HG03025 (cell line): ENCODE measurements around the gene JCAD.
"Not testable (repeated sequence)": the region's sequence is repeated elsewhere in the genome, so short reads cannot be mapped to it uniquely, and the experiment has no call there.

Source experiments
- ATAC-seq: cut with Tn5 transposase; IDR thresholded peaks from one replicate; pipeline ENCODE4 v1.9.1; 2021; ENCODE audit warnings: mild to moderate bottlenecking, moderate library complexity; ENCODE audit not compliant: unreplicated experiment, low FRiP score

JCAD gene

GRCh38 chr10:30027057-30028005 is 32.1 kb downstream of the JCAD start:
- peak; percentile 87 for ATAC-seq

GRCh38 chr10:30026578-30026977 is 32.8 kb downstream of the JCAD start:
- no peak for ATAC-seq

DNA sequence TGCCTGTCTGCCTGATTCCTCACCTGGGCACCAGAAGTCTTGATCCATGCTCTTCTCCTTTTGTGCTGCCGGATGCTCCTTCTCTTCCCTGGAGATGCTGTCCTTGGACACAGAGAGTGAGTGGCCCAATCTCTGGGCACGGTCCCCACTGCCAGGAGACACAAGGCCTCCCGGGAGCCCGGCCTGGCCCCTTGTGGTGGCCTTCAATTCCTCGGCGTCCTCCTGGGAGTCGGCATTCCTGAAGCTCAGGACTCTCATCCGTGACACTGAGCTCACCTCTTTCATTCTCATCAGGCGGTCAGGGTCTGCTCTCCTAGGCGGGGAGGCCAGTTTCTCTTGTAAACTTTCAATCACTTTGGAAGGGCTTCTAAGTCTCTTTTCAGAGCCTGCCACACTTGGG is 33.3 kb downstream of the JCAD start:
- ATAC-seq, result no peak

GRCh38 chr10:30025428-30025827 is 34.0 kb downstream of the JCAD start:
- not testable (repeated sequence) for ATAC-seq

GRCh38 chr10:30022590-30022989 is 36.8 kb downstream of the JCAD start:
- no peak for ATAC-seq

DNA sequence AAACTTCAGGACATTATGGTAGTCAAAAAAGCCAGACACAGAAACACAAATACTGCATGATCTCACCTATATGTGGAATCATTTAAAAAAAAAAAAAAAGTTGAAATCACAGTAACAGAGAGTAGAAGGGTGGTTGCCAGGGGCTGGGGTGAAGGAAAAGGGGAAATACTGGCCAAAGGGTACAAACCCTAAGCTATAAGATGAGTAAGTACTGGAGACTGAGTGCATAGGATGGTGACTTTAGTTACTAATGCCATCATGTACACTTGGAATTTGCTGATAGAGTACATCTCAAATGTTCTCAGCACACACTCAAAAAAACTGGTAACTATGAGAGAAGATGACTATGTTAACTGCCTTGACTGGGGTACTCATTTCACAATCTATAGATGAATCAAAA is 39.9 kb downstream of the JCAD start:
- ATAC-seq, result no peak

- no peak for ATAC-seq
These were observed 40.9 kb downstream of the JCAD start for GRCh38 chr10:30018496-30018895.

DNA sequence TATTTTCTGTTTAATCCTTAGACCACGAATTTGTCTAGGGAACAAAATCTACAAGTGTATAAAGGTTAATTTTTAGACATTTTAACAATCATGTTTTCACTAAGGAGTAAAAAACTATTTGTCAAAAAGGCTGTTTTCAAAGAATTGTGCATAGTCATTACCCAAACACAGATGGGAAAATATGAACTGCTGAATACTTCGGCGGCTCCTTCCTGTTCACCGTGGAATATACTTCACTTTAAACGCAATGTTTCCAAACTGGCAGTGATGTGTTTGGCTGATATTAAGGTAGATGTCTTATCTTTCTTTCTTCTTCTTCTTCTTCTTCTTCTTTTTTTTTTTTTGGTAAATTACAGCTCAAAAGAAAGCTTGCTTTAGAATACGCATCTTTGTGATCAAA is 41.4 kb downstream of the JCAD start:
- ATAC-seq, result no peak

DNA sequence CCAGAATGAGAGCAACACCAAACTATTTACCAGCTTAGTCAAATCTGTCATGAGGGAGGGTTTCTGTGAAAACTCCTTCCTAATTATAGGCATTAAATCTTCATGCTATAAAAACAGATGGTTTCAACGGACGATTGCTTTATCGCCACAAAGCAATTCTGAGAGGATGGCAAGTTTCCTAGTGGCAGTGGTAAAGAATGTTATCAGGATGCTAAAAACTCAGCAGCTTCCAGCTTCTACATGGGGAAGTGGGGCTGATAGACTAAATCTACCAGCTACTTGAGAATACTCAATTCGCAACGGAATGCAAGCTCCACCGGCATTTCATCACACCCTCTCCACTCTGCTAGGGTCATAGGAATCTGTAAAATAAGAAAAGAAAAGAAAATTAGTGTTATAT is 41.8 kb downstream of the JCAD start:
- ATAC-seq, result no peak

GRCh38 chr10:30014511-30014910 is 44.9 kb downstream of the JCAD start:
- no peak for ATAC-seq

GRCh38 chr10:30013757-30014156 is 45.6 kb downstream of the JCAD start:
- no peak for ATAC-seq

DNA sequence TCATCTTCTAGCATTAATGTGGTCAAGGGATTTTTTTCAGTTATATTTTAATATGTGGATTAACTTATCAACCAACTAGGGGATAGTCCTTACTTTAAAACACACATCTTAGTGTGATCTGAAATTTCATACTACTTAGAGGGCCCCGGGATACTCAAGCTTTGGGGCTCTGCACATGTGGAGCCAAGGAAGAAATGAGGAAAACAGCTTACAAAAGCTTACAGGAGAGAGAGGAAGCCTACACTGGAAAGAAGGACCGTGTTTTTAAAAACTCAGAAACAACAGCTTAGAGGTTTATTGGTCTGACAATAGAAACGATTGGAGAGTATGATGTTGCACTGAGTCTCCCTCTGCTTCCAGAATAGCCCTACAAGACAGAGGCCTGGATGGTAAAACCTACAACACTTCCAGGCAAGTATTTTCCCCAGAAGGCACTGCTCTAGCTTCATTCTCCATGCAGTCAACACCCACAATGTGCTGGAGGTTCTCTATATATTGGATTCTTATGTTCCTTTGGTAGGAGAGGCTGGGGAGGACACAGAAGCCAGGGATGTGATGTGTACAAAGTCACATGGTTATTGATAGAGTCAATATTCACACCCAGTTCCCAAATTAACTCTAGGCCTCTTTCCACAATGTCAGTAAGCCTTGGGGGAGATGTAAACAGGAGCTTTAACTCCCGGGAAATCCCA is 47.3 kb downstream of the JCAD start:
- no peak for ATAC-seq

DNA sequence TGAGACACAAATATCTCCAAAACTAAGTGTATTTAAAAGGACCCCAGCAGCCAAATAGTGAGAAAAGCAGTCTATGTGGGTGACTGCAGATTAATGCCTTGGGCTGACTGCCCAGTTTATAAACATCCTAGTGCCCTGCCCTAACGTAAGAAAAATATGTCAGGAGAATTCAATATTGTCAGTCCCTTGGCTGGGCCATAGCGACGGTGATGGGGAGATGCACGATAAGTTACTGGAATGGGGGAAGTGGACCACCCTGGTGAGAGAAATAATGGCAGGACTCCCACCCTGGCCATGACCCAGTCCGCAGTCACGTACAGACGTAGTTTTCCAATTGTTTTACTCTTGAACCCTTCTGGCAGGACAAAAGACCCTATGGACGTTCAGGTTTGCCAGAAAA is 48.0 kb downstream of the JCAD start:
- ATAC-seq, result no peak

- no peak for ATAC-seq
These were observed 52.0 kb downstream of the JCAD start for GRCh38 chr10:30007406-30007805.

DNA sequence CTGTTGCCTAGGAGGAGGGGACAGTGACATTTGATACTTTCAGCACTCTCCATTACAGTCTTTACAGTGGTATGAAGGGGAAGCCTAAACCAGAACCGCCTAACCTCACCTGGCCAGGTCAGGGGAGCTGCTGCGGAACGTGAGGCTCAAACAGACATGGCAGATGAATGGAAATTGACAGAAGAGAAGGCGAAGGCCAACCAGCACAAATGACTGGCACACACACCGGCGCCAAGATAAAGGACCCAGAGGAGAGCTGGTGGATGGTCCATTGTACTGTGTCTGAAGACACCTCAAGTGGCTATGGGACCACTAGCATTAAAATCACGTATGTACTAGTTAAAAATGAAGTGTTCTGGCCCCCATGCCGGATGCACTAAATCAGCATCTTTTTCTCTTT is 53.0 kb downstream of the JCAD start:
- no peak for ATAC-seq

DNA sequence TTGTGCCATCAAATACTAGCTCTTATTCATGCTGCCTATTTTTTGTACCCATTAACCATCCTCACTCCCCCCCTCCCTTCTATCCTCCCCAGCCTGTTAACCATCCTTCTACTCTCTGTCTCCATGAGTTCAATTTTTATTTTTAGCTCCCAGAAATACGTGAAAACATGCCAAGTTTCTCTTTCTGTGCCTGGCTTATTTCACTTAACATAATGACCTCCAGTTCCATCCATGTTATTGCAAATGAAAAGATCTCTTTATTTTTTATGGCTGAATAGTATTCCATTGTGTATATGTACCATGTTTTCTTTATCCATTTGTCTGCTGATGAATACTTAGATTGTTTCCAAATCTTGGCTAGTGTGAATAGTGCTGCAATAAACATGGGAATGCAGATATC is 54.3 kb downstream of the JCAD start:
- not testable (repeated sequence) for ATAC-seq

DNA sequence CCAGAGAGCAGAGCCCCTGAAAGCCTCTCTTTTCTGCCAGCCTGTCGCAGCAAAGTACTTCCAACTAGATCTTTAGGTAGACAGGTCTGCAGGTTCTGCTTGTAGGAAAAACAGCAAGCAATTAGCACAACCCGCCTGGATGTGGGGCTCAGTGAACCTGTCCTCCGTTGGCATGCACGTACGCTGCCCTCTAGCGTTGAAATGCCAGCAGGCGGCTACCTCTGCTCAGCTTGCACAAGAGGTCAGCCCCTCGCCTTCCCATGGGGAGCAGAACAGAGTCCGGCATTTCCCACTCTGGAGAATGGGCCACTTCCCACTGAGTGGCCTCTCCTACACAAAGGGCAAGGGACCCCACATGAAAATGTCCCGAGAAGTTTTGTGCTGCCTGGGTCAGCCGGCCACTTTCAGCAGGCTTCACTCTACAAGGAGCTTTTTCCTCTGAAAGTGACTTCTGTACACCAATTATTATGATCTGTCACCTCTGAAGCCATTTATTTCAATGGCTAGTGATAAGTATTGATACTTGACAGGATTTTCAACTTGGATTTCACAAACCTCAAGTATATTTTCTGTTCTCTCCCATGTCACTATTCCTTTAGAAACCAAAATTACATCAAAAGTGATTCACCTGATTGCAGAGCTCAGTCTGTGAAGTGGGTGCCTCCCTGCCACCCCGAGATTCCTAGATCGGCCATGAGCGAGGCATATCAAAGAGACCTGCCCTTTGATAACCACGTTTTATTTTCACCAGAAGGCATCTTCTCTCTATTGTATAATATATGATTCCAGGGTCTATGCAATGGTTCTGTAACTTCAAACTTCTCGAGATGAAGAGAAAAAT is 56.7 kb downstream of the JCAD start:
- no peak for ATAC-seq

- ATAC-seq, result no peak
These were observed 58.4 kb downstream of the JCAD start for GRCh38 chr10:30000802-30001571.

DNA sequence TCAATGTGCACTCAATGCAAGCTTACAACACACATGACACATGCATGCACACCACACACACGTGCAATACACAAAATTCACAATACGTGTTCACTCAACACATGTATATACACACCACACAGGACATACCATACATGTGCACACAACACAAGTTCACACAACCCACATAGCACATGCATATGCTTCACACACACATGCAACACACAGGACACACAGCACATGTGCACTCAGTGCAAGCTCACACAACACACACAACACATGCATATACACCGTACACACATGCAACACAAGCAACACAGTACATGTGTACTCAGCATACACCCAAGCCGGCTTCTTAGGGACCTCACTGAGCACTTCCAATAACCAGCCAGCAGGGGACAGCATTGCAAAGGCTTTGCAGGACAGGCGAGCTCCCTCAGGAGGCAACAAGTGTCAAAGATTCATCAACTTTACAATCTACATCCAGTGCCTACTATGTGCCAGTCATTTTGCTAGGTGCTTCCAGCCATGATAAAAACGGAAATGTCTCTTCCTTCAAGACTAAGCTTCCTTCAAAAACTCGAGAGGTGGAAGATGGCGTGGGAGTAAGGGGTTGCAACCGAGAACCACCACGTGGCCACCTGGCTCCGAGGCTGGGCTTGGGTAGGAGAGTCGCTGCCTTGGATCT is 61.1 kb downstream of the JCAD start:
- no peak for ATAC-seq

DNA sequence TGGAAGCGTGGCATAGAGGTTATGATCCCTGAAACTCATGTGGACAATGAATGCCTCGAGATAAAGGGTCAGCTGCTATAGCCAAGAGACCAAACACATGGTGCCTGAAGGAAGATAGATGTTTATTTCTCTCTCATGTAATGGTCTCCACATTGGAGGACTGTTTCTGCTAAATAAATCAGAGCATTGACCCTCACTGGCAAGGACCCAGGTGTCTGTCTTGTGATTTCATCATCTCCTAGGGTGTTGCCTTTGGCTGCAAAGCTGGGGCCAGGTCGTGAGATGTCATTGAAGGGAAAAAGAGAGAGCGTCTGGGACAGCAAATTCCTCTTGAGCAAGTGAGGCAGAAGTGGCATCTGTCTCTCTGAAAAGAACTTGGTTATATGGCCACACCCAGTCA is 64.6 kb downstream of the JCAD start:
- no peak for ATAC-seq
